Measurements from ENCODE around the gene LTBP2. TPM values are rescaled to one million over a fixed set of nuclear protein-coding genes. Genes with fewer than 3 reads are reported as not detected.

LTBP2 gene
- total RNA-seq, 1 experiment from 2014 or later: 1.5 TPM

DNA sequence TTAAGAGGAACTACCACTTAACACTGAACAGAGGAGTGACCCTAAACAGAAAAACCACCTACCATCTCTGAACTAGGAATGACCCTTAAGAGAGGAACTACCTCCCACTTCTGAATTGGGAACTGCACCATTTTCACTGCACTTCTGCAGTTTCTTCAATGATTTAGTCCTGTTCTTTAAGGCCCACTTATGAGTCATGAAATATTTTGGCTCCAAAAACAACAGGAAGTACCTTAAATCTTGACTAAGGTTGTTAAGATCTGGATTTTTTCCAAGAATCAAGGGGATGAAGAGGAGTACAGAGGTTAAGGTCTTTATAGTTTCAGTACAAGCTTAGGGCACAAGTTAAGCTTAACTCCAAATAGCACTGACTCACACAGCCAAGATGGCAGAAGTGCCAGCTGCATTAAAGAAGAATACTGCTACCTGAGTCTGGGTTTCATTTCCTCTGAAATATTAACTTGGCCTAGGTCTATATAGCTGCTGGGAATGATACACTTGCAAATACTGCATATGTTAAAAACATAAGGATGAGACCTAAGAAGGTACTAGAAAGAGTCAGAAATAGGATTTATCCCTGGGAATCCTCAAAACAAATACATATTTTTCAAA lies 123.1 kb downstream of the LTBP2 start (continued):
- TF ChIP-seq SP1 (IDR thresholded peaks at IDR 0.05; ENCODE audit: low read depth) (peak; percentile 37), CEBPB (IDR thresholded peaks at IDR 0.05; ENCODE audit: low read depth) (no peak), TCF7L2 (IDR thresholded peaks at IDR 0.05; ENCODE audit: borderline replicate concordance, extremely low read depth, insufficient read depth, insufficient read length) (no peak), ELF1 (IDR thresholded peaks at IDR 0.05; ENCODE audit: borderline replicate concordance, low read depth) (no peak), SRF (IDR thresholded peaks at IDR 0.05; ENCODE audit: low read depth) (no peak), POLR2AphosphoS5 (IDR thresholded peaks at IDR 0.05; ENCODE audit: low read depth, low read length) (no peak), YY1 (IDR thresholded peaks at IDR 0.05; ENCODE audit: extremely low read depth, insufficient replicate concordance, low read depth, low read length) (no peak), ZNF274 (IDR thresholded peaks at IDR 0.05; ENCODE audit: low read depth, low read length) (no peak), CBX3 (IDR thresholded peaks at IDR 0.05; ENCODE audit: low read depth) (peak; percentile 58; the same call in 1 of the 2 replicates), ZFX (IDR thresholded peaks at IDR 0.05) (no peak), FOSL1 (IDR thresholded peaks at IDR 0.05; ENCODE audit: low read depth) (peak; percentile 69), EGR1 (IDR thresholded peaks at IDR 0.05; ENCODE audit: low read depth) (no peak)
- TF ChIP-seq, protein P1, sequence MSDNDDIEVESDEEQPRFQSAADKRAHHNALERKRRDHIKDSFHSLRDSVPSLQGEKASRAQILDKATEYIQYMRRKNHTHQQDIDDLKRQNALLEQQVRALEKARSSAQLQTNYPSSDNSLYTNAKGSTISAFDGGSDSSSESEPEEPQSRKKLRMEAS (IDR thresholded peaks at IDR 0.05): no peak

DNA sequence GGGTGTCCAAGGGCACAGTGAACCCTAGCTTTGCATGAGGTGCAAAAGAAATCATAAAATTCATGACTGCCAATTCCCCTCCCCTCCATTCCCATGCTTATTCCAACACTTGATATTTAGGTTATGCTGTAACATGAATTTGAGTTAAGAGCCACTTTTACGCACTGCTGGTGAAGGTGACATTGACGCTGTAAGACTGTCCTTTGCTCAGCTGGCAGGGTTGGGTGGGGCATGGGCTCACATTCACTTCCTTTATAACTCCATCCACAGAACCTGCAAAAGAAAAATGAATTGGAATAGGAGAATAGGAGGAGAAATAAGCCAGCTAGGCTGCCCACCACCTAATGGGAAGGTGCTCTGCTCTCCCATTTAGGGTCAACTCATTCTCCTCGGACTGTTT lies 125.9 kb downstream of the LTBP2 start:
- H3K4me3 ChIP-seq (replicated peaks in 1 of 2; ENCODE audit: low read depth in 1 of 2, low read length in 2 of 2): no peak overlapping the region
- H3K9ac ChIP-seq (ENCODE audit: low read length): no peak overlapping the region
- H3K79me2 ChIP-seq (ENCODE audit: insufficient read depth, low read length): no peaks in the 10 kb centered on the region
- no peaks in the 10 kb centered on the region for H3K9me2 ChIP-seq (ENCODE audit: insufficient read depth)
- H3K27me3 ChIP-seq (ENCODE audit: insufficient read depth, low read length): no peaks in the 10 kb centered on the region
- peaks cover 0 to 21% of the 10 kb centered on the region in 2 experiments; a peak in 2 of 4 replicates for H3K36me3 ChIP-seq (ENCODE audit: control insufficient read depth in 1 of 2, insufficient read depth in 2 of 2, low read length in 2 of 2)
- no peak overlapping the region for H2AFZ ChIP-seq (ENCODE audit: low read depth, low read length, poor library complexity, severe bottlenecking)
- BruUV-seq (replicated peaks): no TSS peak
- H3K9me3 ChIP-seq (ENCODE audit: control insufficient read depth in 1 of 2, insufficient read depth in 1 of 2, low read depth in 1 of 2, low read length in 2 of 2): no peaks in the 10 kb centered on the region
- POLR2A ChIA-PET: no interaction called here
- H3K4me1 ChIP-seq (ENCODE audit: control insufficient read depth in 1 of 2, insufficient read depth in 2 of 2, low read length in 2 of 2): peaks cover 45 to 48% of the 10 kb centered on the region in 2 experiments
- ATAC-seq: no peak
- DNase-seq (ENCODE audit: low read depth, low spot score): no peak
- H3K27ac ChIP-seq (ENCODE audit: low read depth, low read length): no peak overlapping the region
- intact Hi-C loops (cut with micrococcal nuclease): no loop called here
- CTCF ChIA-PET: interaction anchor here (0.7 kb wide), 1 partner anchor 183 kb away, joined by 3 read pairs; the partner anchor contains the start of gene ABCD4
- no peaks in the 10 kb centered on the region for H4K20me1 ChIP-seq (ENCODE audit: insufficient read depth)
- TF ChIP-seq, protein P2, sequence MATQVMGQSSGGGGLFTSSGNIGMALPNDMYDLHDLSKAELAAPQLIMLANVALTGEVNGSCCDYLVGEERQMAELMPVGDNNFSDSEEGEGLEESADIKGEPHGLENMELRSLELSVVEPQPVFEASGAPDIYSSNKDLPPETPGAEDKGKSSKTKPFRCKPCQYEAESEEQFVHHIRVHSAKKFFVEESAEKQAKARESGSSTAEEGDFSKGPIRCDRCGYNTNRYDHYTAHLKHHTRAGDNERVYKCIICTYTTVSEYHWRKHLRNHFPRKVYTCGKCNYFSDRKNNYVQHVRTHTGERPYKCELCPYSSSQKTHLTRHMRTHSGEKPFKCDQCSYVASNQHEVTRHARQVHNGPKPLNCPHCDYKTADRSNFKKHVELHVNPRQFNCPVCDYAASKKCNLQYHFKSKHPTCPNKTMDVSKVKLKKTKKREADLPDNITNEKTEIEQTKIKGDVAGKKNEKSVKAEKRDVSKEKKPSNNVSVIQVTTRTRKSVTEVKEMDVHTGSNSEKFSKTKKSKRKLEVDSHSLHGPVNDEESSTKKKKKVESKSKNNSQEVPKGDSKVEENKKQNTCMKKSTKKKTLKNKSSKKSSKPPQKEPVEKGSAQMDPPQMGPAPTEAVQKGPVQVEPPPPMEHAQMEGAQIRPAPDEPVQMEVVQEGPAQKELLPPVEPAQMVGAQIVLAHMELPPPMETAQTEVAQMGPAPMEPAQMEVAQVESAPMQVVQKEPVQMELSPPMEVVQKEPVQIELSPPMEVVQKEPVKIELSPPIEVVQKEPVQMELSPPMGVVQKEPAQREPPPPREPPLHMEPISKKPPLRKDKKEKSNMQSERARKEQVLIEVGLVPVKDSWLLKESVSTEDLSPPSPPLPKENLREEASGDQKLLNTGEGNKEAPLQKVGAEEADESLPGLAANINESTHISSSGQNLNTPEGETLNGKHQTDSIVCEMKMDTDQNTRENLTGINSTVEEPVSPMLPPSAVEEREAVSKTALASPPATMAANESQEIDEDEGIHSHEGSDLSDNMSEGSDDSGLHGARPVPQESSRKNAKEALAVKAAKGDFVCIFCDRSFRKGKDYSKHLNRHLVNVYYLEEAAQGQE (IDR thresholded peaks at IDR 0.05; ENCODE audit: low read depth): no peak
- TF ChIP-seq FOSL1 (IDR thresholded peaks at IDR 0.05; ENCODE audit: low read depth): no peak
- no peak for TF ChIP-seq EGR1 (IDR thresholded peaks at IDR 0.05; ENCODE audit: low read depth)
- no peak for TF ChIP-seq SIN3A (IDR thresholded peaks at IDR 0.05; ENCODE audit: low read depth)
- TF ChIP-seq POLR2A (IDR thresholded peaks at IDR 0.05; ENCODE audit: borderline replicate concordance, extremely low read depth, insufficient read depth, insufficient read length): no peak
- no peak for TF ChIP-seq ZNF274 (IDR thresholded peaks at IDR 0.05; ENCODE audit: low read depth, low read length)
- peak overlapping the region; percentile 46 for H3K4me2 ChIP-seq (ENCODE audit: low read length)
- RAD21 ChIA-PET (ENCODE audit: low non-redundant PET in 1 of 2, low total read pairs in 2 of 2, uncharacterized antibody in 2 of 2, unreplicated experiment in 2 of 2): no interaction called here
